Measurements from ENCODE around the gene TTC28.

- TF ChIP-seq CTCF (IDR thresholded peaks at IDR 0.05) (no peak), POLR2A (IDR thresholded peaks at IDR 0.05) (no peak)
Observed at GRCh38 chr22:28430466-28431025, 249.1 kb downstream of the TTC28 start.
